SK-N-SH (cell line): Measurements from ENCODE around the gene CNTNAP2. TPM values are rescaled to one million over a fixed set of nuclear protein-coding genes. Genes with fewer than 3 reads are reported as not detected.
"Not testable (repeated sequence)": the region's sequence is repeated elsewhere in the genome, so short reads cannot be mapped to it uniquely, and the experiment has no call there.

Experiments used
- CTCF ChIA-PET: fragments of 300-600, 350-600 bp; formaldehyde crosslinking; extraction: SDS; loops from one replicate; lab custom pipeline; 2021; lab: Yijun Ruan, JAX
- POLR2A ChIA-PET: fragments of 350-600 bp; sonication (Branson Sonifier 250); formaldehyde crosslinking; extraction: SDS; loops from one replicate; lab custom pipeline; 2020; ENCODE audit warnings: antibody characterized with exemption, inconsistent platforms; lab: Yijun Ruan, JAX
- DNase-seq: peaks from one replicate; pipeline ENCODE4 v3.0.0; 2012
- H2AFZ ChIP-seq: fragments of 200-600 bp; sonication (generic); 2 replicates; pipeline ENCODE4 v1.8.1; 2016; ENCODE audit warnings: antibody characterized with exemption, mild to moderate bottlenecking, low read depth
- H3F3A ChIP-seq: fragments of 200-600 bp; sonication (generic); replicated peaks from 2 replicates; pipeline ENCODE3; 2016; ENCODE audit warnings: antibody characterized with exemption, mild to moderate bottlenecking; ENCODE audit not compliant: insufficient read depth
- H3K27ac ChIP-seq, 2 experiments: fragments of 200-500 bp in 1 of 2; fragments of 200-600 bp in 1 of 2; sonication (Bioruptor generic) in 1 of 2; sonication (generic), shearing (Covaris generic) in 1 of 2; 2 replicates each; pipeline versions ENCODE4 v1.5.1 to v1.6.1; 2014 to 2016; ENCODE audit warnings: low read depth in 2 of 2, inconsistent platforms in 1 of 2, low read length in 1 of 2, mild to moderate bottlenecking in 1 of 2, mixed read lengths in 1 of 2
- H3K27me3 ChIP-seq: fragments of 200-600 bp; sonication (generic), shearing (Covaris generic); 2 replicates; pipeline ENCODE4 v1.6.1; 2016; ENCODE audit warnings: mixed run types; ENCODE audit not compliant: insufficient read depth
- H3K36me3 ChIP-seq, 2 experiments: fragments of 200-500 bp in 1 of 2; fragments of 200-600 bp in 1 of 2; sonication (Bioruptor generic) in 1 of 2; sonication (generic) in 1 of 2; replicated peaks in 1 of 2; 2 replicates each; pipeline versions ENCODE3 to v1.5.1; 2014 to 2016; ENCODE audit warnings: low read length in 1 of 2, mild to moderate bottlenecking in 1 of 2; ENCODE audit not compliant: insufficient read depth in 2 of 2, control insufficient read depth in 1 of 2
- H3K4me1 ChIP-seq, 2 experiments: fragments of 200-500 bp in 1 of 2; fragments of 200-600 bp in 1 of 2; sonication (Bioruptor generic) in 1 of 2; sonication (generic), shearing (Covaris generic) in 1 of 2; 2 replicates each; pipeline versions ENCODE4 v1.5.1 to v1.6.1; 2014 to 2016; ENCODE audit warnings: low read depth in 1 of 2, low read length in 1 of 2, mixed run types in 1 of 2; ENCODE audit not compliant: insufficient read depth in 2 of 2, control insufficient read depth in 1 of 2
- H3K4me2 ChIP-seq: fragments of 200-600 bp; sonication (generic), shearing (Covaris generic); 2 replicates; pipeline ENCODE4 v1.6.1; 2017; ENCODE audit warnings: mixed run types
- H3K4me3 ChIP-seq, 2 experiments: fragments of 200-500 bp in 1 of 2; fragments of 200-600 bp in 1 of 2; sonication (Bioruptor generic) in 1 of 2; sonication (generic), shearing (Covaris generic) in 1 of 2; 2 replicates each; pipeline versions ENCODE4 v1.5.1 to v1.8.1; 2014 to 2016; ENCODE audit warnings: low read depth in 2 of 2, inconsistent platforms in 1 of 2, low read length in 1 of 2, mild to moderate bottlenecking in 1 of 2, mixed read lengths in 1 of 2, moderate library complexity in 1 of 2
- H3K79me2 ChIP-seq: fragments of 200-600 bp; sonication (generic); 2 replicates; pipeline ENCODE4 v1.8.1; 2017; ENCODE audit warnings: mild to moderate bottlenecking; ENCODE audit not compliant: insufficient read depth
- H3K9ac ChIP-seq: fragments of 200-600 bp; sonication (generic); 2 replicates; pipeline ENCODE4 v1.6.1; 2017; ENCODE audit warnings: mixed run types
- H3K9me2 ChIP-seq: fragments of 200-600 bp; sonication (generic); 2 replicates; pipeline ENCODE4 v1.6.1; 2017; ENCODE audit warnings: mixed run types
- H3K9me3 ChIP-seq: fragments of 200-600 bp; sonication (generic); 2 replicates; pipeline ENCODE4 v1.6.1; 2017; ENCODE audit warnings: mixed run types, mild to moderate bottlenecking, moderate library complexity
- H4K20me1 ChIP-seq: fragments of 200-600 bp; sonication (generic); 2 replicates; pipeline ENCODE4 v1.6.1; 2017; ENCODE audit warnings: mild to moderate bottlenecking, mixed run types; ENCODE audit not compliant: insufficient read depth
- CHD2 ChIP-seq: fragments of 150-350 bp; IDR thresholded peaks from 2 replicates; pipeline ENCODE4 v1.6.1; 2018; ENCODE audit warnings: low read length; ENCODE audit not compliant: partially characterized antibody
- EP300 ChIP-seq, 2 experiments: IDR thresholded peaks; 2 replicates each; pipeline versions ENCODE4 v1.4.0 to v1.6.1; 2012; ENCODE audit warnings: borderline replicate concordance in 1 of 2, low read depth in 1 of 2, low read length in 1 of 2
- EZH2phosphoT487 ChIP-seq: fragments of 200-600 bp; sonication (generic); IDR thresholded peaks from 2 replicates; pipeline ENCODE4 v1.6.1; 2017; ENCODE audit warnings: low read depth, mixed run types, mild to moderate bottlenecking, antibody characterized with exemption, moderate library complexity, borderline replicate concordance
- GABPA ChIP-seq: IDR thresholded peaks from 2 replicates; pipeline ENCODE4 v1.4.0; 2012; ENCODE audit warnings: low read depth, mild to moderate bottlenecking
- JUND ChIP-seq: IDR thresholded peaks from 2 replicates; pipeline ENCODE4 v1.4.0; 2012
- MEF2A ChIP-seq: IDR thresholded peaks from 2 replicates; pipeline ENCODE4 v1.4.0; 2012; ENCODE audit warnings: low read depth, borderline replicate concordance
- NFIC ChIP-seq: IDR thresholded peaks from 2 replicates; pipeline ENCODE4 v1.4.0; 2012; ENCODE audit warnings: borderline replicate concordance
- POLR2AphosphoS5 ChIP-seq: IDR thresholded peaks from 2 replicates; pipeline ENCODE4 v1.6.1; 2012; ENCODE audit warnings: low read depth, low read length
- RAD21 ChIP-seq: IDR thresholded peaks from 2 replicates; pipeline ENCODE4 v1.6.1; 2012; ENCODE audit warnings: mild to moderate bottlenecking, low read length
- RXRA ChIP-seq: IDR thresholded peaks from 2 replicates; pipeline ENCODE4 v1.4.0; 2012; ENCODE audit warnings: low read depth, mild to moderate bottlenecking, borderline replicate concordance
- SMC3 ChIP-seq: IDR thresholded peaks from 2 replicates; pipeline ENCODE4 v1.6.1; 2012; ENCODE audit warnings: low read depth, low read length, improper control_type of control experiment
- TAF1 ChIP-seq: IDR thresholded peaks from 2 replicates; pipeline ENCODE4 v1.6.1; 2012; ENCODE audit warnings: low read depth, mild to moderate bottlenecking, low read length, moderate library complexity, borderline replicate concordance
- WGBS: methylation state at CpG from one replicate; pipeline ENCODE4 v1.1.6; 2017; ENCODE audit warnings: low lambda C conversion rate; 5-methylcytosine and 5-hydroxymethylcytosine counted together
- polyA plus RNA-seq, 3 experiments: library from polyadenylated mRNA; depleted of rRNA; stranded (reverse); fragments of >200 nt; gene quantifications; 2 replicates each; pipeline ENCODE4 v1.2.3, GENCODE V29; 2012
- TF ChIP-seq, protein P1 (sequence below): fragments of 150-350 bp; IDR thresholded peaks from 2 replicates; pipeline ENCODE4 v1.6.1; 2016; ENCODE audit warnings: mild to moderate bottlenecking, low read depth, low read length
- TF ChIP-seq, protein P2 (sequence below): IDR thresholded peaks from 2 replicates; pipeline ENCODE4; 2012

Gene CNTNAP2
- polyA plus RNA-seq, 1 of the 3 experiments (the other 2 are of a cell fraction): 3.4 TPM

DNA sequence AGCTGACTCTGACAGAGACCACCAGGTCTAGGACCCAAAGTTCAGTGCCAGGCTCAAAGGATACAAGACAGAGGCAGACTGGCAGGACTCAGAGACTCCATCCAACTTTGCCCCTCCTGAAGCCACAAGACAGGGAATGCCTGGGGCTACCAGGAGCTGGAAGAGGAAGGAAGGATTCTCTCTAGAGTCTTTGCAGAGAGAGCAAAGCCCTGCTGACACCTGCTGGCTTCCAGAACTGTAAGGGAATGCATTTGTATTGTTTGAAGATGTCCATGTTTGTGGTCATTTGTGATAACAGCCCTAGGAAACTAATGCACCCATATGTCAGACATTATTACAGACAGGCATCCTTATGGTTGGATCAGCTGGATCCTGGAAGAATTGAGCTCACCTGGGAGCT is 2341.7 kb downstream of the CNTNAP2 start:
- CTCF ChIA-PET: interaction anchor here (0.6 to 1.4 kb wide), 3 partner anchors 9 to 11 kb away, joined by 3 read pairs; no protein-coding TSS in a partner anchor
- POLR2A ChIA-PET: no interaction called here
- no peak overlapping the region for H2AFZ ChIP-seq

DNA sequence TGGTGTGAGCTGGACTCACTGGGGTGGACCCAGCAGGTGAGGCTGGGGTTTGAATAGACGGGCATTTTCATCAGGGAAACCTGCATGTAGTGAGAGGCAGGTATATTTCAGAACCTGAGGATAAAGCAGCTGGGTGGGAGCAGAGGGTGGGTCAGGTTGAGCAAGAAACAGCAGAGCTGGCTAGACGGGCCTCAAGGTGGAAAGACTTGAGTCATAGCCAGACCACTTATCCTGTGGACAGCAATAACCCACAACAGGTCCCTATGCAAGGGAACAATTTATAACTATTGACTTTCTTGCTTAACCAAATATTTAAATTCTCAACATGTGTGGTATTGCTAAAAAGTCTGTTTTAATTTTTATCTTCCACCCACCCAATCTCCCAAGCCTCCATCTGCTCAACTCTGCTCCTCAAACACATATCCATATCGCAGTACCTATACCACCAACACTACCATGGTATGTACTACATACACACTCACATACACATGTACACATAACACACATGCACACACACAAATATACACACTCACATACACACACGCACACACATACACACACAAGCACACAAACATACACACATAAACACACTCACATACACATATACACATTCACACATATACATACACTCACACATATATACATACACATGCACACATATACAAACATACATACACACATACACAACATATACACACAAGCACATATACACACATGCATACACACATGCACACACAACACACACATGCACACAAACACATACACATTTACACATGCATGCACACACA is 2345.0 kb downstream of the CNTNAP2 start:
- WGBS: 68% methylated on average over 4 of the region's 4 CpGs
- TF ChIP-seq EP300 (IDR thresholded peaks at IDR 0.05; ENCODE audit: borderline replicate concordance in 1 of 2, low read depth in 1 of 2, low read length in 1 of 2) (no peak), EZH2phosphoT487 (no peak), MEF2A (no peak), CHD2 (no peak), RAD21 (no peak), RXRA (no peak), POLR2AphosphoS5 (no peak), GABPA (no peak), TAF1 (no peak), NFIC (no peak)
- TF ChIP-seq, protein P1, sequence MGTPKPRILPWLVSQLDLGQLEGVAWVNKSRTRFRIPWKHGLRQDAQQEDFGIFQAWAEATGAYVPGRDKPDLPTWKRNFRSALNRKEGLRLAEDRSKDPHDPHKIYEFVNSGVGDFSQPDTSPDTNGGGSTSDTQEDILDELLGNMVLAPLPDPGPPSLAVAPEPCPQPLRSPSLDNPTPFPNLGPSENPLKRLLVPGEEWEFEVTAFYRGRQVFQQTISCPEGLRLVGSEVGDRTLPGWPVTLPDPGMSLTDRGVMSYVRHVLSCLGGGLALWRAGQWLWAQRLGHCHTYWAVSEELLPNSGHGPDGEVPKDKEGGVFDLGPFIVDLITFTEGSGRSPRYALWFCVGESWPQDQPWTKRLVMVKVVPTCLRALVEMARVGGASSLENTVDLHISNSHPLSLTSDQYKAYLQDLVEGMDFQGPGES: no peak
- TF ChIP-seq, protein P2, sequence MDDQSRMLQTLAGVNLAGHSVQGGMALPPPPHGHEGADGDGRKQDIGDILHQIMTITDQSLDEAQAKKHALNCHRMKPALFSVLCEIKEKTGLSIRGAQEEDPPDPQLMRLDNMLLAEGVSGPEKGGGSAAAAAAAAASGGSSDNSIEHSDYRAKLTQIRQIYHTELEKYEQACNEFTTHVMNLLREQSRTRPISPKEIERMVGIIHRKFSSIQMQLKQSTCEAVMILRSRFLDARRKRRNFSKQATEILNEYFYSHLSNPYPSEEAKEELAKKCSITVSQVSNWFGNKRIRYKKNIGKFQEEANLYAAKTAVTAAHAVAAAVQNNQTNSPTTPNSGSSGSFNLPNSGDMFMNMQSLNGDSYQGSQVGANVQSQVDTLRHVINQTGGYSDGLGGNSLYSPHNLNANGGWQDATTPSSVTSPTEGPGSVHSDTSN: no peak
- H3K4me2 ChIP-seq: no peak overlapping the region
- no peaks in the 10 kb centered on the region for H3K9me3 ChIP-seq
- H3K27ac ChIP-seq: no peak overlapping the region
- H2AFZ ChIP-seq: no peak overlapping the region
- ChIA-PET CTCF (no interaction called here), POLR2A (no interaction called here)
- no peaks in the 10 kb centered on the region for H4K20me1 ChIP-seq
- H3K4me3 ChIP-seq: no peak overlapping the region
- H3K9me2 ChIP-seq: no peaks in the 10 kb centered on the region
- DNase-seq: no peak
- no peaks in the 10 kb centered on the region for H3F3A ChIP-seq
- no peak overlapping the region for H3K9ac ChIP-seq
- H3K79me2 ChIP-seq: no peaks in the 10 kb centered on the region
- H3K27me3 ChIP-seq: no peaks in the 10 kb centered on the region
- no peaks in the 10 kb centered on the region for H3K4me1 ChIP-seq
- H3K36me3 ChIP-seq: no peaks in the 10 kb centered on the region

More for the DNA sequence above, 2341.7 kb downstream of the CNTNAP2 start:
- Histone ChIP-seq H3K27me3 (no peaks in the 10 kb centered on the region), H3K9me3 (no peaks in the 10 kb centered on the region), H3K4me3 (no peak overlapping the region), H3K9me2 (no peaks in the 10 kb centered on the region), H3K9ac (no peak overlapping the region), H3K36me3 (no peaks in the 10 kb centered on the region), H3K27ac (no peak overlapping the region), H3K4me1 (no peaks in the 10 kb centered on the region), H4K20me1 (no peaks in the 10 kb centered on the region), H3K79me2 (no peaks in the 10 kb centered on the region), H3F3A (no peaks in the 10 kb centered on the region), H3K4me2 (no peak overlapping the region)
- DNase-seq: no peak
- TF ChIP-seq JUND (no peak), SMC3 (peak; percentile 16; the same call in 1 of the 2 replicates)

DNA sequence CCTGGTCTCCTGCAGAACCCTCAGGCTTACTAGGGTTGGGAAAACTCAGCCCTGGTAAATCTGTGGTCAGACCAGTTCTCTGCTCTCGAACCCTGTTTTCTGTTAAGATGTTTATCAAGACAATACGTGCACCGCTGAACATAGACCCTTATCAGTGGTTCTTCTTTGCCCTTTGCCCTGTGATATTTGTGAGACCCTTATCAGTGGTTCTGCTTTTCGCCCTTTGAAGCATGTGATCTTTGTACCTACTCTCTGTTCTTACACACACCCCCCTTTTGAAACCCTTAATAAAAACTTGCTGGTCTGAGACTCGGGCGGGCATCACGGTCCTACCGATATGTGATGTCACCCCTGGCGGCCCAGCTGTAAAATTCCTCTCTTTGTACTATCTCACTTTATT is 2346.2 kb downstream of the CNTNAP2 start:
- H4K20me1 ChIP-seq, H3K27me3 ChIP-seq, CTCF ChIA-PET, H2AFZ ChIP-seq, H3K4me3 ChIP-seq, H3K9me3 ChIP-seq, DNase-seq, H3K27ac ChIP-seq, H3K4me1 ChIP-seq, H3K4me2 ChIP-seq, H3K9ac ChIP-seq, H3F3A ChIP-seq, H3K79me2 ChIP-seq, H3K9me2 ChIP-seq, POLR2A ChIA-PET, H3K36me3 ChIP-seq: not testable (repeated sequence)
- WGBS: 76% methylated on average over 9 of the region's 9 CpGs
